Activated T-helper 17 cell treated with anti-CD3 and anti-CD28 coated beads, Interleukin-2, amount 50 U/mL, for 72 hours (primary cell): ENCODE measurements around the gene UBR4. TPM values are rescaled to one million over a fixed set of nuclear protein-coding genes. Genes with fewer than 3 reads are reported as not detected.

ENCODE experiments used
- ATAC-seq: fragments of 150-1000 bp; cut with Tn5 transposase; replicated peaks from 2 replicates; pipeline ENCODE4 v1.10.0; 2021; ENCODE audit warnings: mild to moderate bottlenecking, moderate library complexity
- H3K27ac Mint-ChIP-seq: one replicate; pipeline ENCODE4 v1.8.0; 2022; ENCODE audit warnings: mixed read lengths
- H3K27me3 Mint-ChIP-seq: one replicate; pipeline ENCODE4 v1.8.0; 2022; ENCODE audit warnings: mixed read lengths
- H3K36me3 Mint-ChIP-seq: one replicate; pipeline ENCODE4 v1.8.0; 2022; ENCODE audit warnings: low read depth, mild to moderate bottlenecking, mixed read lengths
- H3K4me1 Mint-ChIP-seq: one replicate; pipeline ENCODE4 v1.8.0; 2022; ENCODE audit warnings: mixed read lengths
- H3K4me3 Mint-ChIP-seq: one replicate; pipeline ENCODE4 v1.8.0; 2022; ENCODE audit warnings: mild to moderate bottlenecking, mixed read lengths
- H3K9me3 Mint-ChIP-seq: one replicate; pipeline ENCODE4 v1.8.0; 2022; ENCODE audit warnings: mixed read lengths
- total RNA-seq, 2 donors: library from RNA; stranded (reverse); gene quantifications; one replicate each; pipeline ENCODE4 v1.2.3, GENCODE V29; 2022

UBR4 gene
- total RNA-seq, 2 donors from 2014 or later = 145 to 195 TPM

GRCh38 chr1:19054216-19054615, 155.8 kb downstream of the UBR4 start:
- Mint-ChIP-seq H3K27ac (no peak overlapping the region), H3K4me1 (no peaks in the 10 kb centered on the region)

DNA sequence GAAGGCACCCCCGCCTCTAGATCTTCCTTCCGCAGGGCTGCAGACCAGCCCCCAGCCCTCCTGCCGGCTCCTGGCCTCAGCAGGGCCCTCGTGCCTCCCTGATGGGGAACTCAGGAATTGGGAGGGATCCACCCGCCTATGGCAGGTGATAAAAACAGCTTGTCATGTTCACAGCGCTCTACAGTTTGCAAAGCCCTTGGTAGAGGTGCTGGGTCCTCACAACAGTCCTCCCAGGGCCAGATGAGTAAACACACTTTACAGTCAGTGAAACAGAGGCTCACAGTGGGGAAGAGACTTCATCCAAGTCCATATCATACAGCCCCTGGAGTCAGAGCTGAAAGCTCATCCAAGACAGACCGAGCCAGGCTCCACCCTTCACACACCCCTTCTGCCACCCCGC, 156.6 kb downstream of the UBR4 start:
- Mint-ChIP-seq H3K4me3 (no peak overlapping the region), H3K27me3 (peaks cover 20% of the 10 kb centered on the region), H3K36me3 (no peaks in the 10 kb centered on the region), H3K9me3 (no peaks in the 10 kb centered on the region), H3K4me1 (no peaks in the 10 kb centered on the region), H3K27ac (no peak overlapping the region)
- ATAC-seq = no peak

More at GRCh38 chr1:19054216-19054615, 155.8 kb downstream of the UBR4 start:
- Mint-ChIP-seq H3K4me3 (no peak overlapping the region), H3K27me3 (peaks cover 20% of the 10 kb centered on the region), H3K9me3 (no peaks in the 10 kb centered on the region), H3K36me3 (no peaks in the 10 kb centered on the region)
- no peak for ATAC-seq

- Mint-ChIP-seq H3K27ac (no peak overlapping the region), H3K27me3 (peaks cover 7% of the 10 kb centered on the region), H3K9me3 (no peaks in the 10 kb centered on the region), H3K4me3 (no peak overlapping the region), H3K4me1 (peaks cover 4% of the 10 kb centered on the region), H3K36me3 (no peaks in the 10 kb centered on the region)
- ATAC-seq = no peak
Observed at GRCh38 chr1:19049798-19050197, 160.3 kb downstream of the UBR4 start.

DNA sequence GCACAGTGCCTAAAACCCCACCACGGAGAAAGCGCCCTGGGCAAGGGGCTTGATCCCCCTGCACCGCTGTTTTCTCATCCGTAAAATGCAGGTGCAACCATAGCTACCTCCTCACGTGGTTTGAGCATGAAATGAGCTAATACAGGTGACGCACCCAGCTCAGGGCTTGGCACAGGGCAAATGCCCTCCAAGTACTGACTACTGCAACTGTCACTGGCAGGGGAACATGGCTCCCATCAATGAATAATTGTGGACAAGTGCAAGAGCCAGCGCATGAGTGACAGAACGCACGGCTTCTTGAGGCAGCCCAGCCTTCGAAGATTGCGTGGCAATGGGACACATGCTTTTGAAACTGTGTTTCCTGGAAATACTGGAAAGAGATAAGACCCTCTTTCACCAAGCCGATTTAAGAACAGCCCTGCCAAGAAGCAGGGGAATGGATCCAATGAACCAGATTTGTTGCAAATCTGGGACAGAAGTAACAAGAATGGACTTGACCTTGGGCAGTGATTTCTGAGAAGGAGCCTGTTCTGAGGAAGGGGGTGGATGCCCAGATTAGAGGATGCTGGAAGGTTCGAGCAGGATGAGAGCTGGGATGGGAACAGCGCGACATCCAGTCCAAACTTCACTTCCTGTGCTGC, 160.8 kb downstream of the UBR4 start:
- no peak for ATAC-seq
- Mint-ChIP-seq H3K27ac (no peak overlapping the region), H3K4me3 (no peak overlapping the region), H3K36me3 (no peaks in the 10 kb centered on the region), H3K4me1 (peaks cover 4% of the 10 kb centered on the region), H3K9me3 (no peaks in the 10 kb centered on the region), H3K27me3 (peaks cover 7% of the 10 kb centered on the region)

GRCh38 chr1:19046972-19047731, 162.9 kb downstream of the UBR4 start:
- H3K36me3 Mint-ChIP-seq = no peaks in the 10 kb centered on the region
- H3K27me3 Mint-ChIP-seq = peaks cover 7% of the 10 kb centered on the region
- H3K4me3 Mint-ChIP-seq = no peak overlapping the region
- H3K4me1 Mint-ChIP-seq = peaks cover 4% of the 10 kb centered on the region
- no peak overlapping the region for H3K27ac Mint-ChIP-seq
- no peak for ATAC-seq
- H3K9me3 Mint-ChIP-seq = no peaks in the 10 kb centered on the region

- peak overlapping the region; percentile 53 for H3K4me3 Mint-ChIP-seq
- peaks cover 12% of the 10 kb centered on the region for H3K27me3 Mint-ChIP-seq
- H3K4me1 Mint-ChIP-seq = peaks cover 4% of the 10 kb centered on the region
- H3K27ac Mint-ChIP-seq = peak overlapping the region; percentile 48
- H3K36me3 Mint-ChIP-seq = no peaks in the 10 kb centered on the region
- ATAC-seq = no peak
- no peaks in the 10 kb centered on the region for H3K9me3 Mint-ChIP-seq
Observed at GRCh38 chr1:19045898-19046880, 163.9 kb downstream of the UBR4 start.

DNA sequence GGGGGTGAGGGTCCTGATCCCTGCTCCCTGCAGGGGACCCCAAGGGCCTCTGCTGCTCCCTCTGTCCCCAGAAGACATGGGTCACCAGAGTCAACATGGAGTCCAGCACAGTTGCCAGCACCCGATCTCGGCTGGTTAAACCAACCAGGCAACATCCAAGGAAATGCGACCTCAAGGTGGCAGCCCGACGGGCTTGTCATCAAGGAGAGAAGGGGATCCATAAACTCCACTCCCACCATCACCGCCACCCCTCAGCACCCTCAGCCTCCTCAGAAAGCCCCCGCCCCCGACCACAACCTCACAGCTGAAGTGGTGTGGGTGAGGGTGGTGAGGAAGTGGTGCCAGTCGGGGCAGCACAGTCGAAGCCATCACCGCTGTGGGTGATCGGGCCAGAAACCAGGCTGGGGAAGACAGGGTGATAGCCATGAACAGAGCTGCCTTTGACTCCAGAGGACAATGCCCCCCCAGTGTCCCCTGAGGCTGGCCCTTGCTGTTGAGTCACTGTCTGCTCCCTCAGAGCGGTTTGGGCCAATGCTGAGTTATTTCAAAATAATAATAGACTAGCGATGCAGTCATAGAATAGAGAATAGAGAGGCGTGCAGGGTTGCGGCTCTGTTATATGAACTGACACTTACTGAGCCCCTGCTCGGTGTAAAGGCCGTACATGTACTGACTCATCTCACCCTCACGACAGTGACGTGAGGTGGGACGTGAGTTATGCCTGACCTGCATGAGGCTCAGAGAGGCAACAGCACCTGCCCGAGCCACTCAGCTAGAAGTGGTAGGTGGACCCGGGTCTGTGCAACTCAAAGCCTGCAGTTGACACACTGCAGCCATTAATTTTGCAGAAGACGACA, 164.9 kb downstream of the UBR4 start:
- Mint-ChIP-seq H3K27me3 (peaks cover 12% of the 10 kb centered on the region), H3K9me3 (no peaks in the 10 kb centered on the region), H3K4me1 (peaks cover 4% of the 10 kb centered on the region), H3K4me3 (peak overlapping the region; percentile 53), H3K36me3 (no peaks in the 10 kb centered on the region), H3K27ac (peak overlapping the region; percentile 48)
- peak; percentile 88 for ATAC-seq

- Mint-ChIP-seq H3K4me3 (no peak overlapping the region), H3K9me3 (no peaks in the 10 kb centered on the region), H3K27me3 (peaks cover 18% of the 10 kb centered on the region), H3K36me3 (no peaks in the 10 kb centered on the region), H3K4me1 (peaks cover 4% of the 10 kb centered on the region), H3K27ac (no peak overlapping the region)
- no peak for ATAC-seq
Observed at GRCh38 chr1:19044471-19044870, 165.6 kb downstream of the UBR4 start.

- Mint-ChIP-seq H3K27ac (no peak overlapping the region), H3K4me3 (peak overlapping the region; percentile 13), H3K9me3 (no peaks in the 10 kb centered on the region), H3K36me3 (no peaks in the 10 kb centered on the region), H3K27me3 (peaks cover 20% of the 10 kb centered on the region), H3K4me1 (peaks cover 4% of the 10 kb centered on the region)
- ATAC-seq = no peak
Observed at GRCh38 chr1:19043579-19044443, 166.3 kb downstream of the UBR4 start.

DNA sequence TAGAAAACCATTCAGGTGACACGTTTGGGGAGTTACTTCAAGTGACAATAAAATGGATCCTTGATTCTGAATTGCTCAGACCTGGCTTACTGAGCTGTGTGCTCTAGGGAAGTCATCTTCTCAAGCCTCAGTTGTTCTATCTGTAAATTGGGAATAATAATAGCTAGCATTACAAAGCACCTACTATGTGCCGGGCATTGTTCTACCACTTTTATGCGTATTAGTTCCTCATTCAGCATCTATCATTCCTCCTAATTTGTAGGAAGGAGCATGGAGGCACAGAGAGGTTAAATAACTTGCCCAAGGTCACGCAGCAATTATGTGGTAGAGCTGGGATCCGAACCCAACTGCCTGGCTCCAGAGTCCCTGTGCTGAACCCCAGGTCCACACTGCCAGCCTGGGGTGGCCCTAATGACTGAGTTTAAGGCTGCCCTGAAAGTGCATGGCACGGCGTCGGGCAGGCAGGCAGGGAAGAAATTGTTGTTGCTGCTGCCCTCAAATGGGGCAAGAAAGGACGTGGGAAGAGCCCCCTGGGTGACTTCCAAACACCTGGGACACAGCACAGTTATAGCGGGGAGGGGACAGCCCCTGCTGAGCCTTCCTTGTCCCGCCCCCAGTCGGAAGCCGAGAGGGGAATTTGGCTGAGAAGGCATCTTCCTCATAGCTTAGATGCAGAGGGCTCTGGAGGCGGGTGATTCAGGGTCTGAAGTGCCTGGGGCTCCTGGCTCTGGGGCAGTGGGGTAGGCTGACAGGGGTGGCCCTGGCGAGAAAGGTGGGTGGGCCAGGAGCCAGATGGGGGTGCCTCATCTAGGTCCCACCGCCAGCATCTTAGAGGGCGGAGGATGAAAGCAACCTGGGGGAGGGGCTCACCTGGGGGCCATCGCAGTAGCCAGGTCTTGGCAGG, 167.1 kb downstream of the UBR4 start:
- Mint-ChIP-seq H3K4me1 (peaks cover 4% of the 10 kb centered on the region), H3K36me3 (no peaks in the 10 kb centered on the region), H3K4me3 (peak overlapping the region; percentile 13), H3K9me3 (no peaks in the 10 kb centered on the region), H3K27ac (peak overlapping the region; percentile 46), H3K27me3 (peaks cover 20% of the 10 kb centered on the region)
- ATAC-seq = peak; percentile 75

- no peak for ATAC-seq
- H3K4me3 Mint-ChIP-seq = no peak overlapping the region
- no peak overlapping the region for H3K27ac Mint-ChIP-seq
- H3K4me1 Mint-ChIP-seq = no peaks in the 10 kb centered on the region
- no peaks in the 10 kb centered on the region for H3K36me3 Mint-ChIP-seq
- no peaks in the 10 kb centered on the region for H3K9me3 Mint-ChIP-seq
- peaks cover 22% of the 10 kb centered on the region for H3K27me3 Mint-ChIP-seq
Observed at GRCh38 chr1:19040010-19040680, 169.9 kb downstream of the UBR4 start.

DNA sequence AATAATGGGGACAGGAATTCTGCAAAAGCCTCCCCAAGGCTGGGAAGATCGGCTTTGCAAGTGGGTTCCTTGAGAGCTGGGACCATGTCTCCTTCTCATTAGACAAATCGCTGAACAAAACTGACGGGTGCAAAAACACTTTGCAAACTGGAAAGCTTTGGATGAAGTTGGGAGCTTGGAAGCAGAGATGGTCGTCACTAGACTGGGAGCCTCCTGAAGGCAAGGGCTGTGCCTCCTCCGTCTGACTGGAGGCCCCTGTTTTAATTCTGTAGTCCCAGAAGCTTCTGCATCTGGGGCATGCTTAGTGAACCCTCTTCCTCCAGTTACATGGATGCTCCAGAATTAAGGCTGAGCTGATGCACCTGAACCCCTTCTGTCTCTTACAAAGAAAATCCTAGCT, 171.3 kb downstream of the UBR4 start:
- peaks cover 22% of the 10 kb centered on the region for H3K27me3 Mint-ChIP-seq
- H3K9me3 Mint-ChIP-seq = no peaks in the 10 kb centered on the region
- ATAC-seq = no peak
- H3K36me3 Mint-ChIP-seq = no peaks in the 10 kb centered on the region
- no peak overlapping the region for H3K4me3 Mint-ChIP-seq
- no peak overlapping the region for H3K27ac Mint-ChIP-seq
- H3K4me1 Mint-ChIP-seq = no peaks in the 10 kb centered on the region
